ENCODE measurements around the gene LCTL.

Gene LCTL

DNA sequence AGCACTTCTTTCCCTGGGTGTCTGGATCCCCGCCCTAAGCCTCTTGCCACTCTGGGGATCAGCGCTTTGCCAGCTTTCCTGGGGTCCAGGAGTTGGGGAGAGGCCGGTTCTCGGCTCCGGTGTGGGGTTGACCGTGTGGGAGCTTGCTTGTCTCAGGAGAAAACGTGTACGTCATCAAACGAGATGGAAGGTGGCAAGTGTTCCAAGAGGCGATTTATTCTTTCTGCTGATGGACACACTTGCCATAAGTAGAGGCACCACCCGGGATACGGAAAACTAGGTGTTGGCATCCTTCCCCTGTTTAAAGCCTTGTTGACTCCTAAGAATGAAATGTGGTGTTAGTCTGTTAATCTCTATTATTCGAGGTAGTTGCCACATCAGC, 60.4 kb downstream of the LCTL start:
- TF ChIP-seq TEAD4 (IDR thresholded peaks at IDR 0.05) (no peak), CEBPB (IDR thresholded peaks at IDR 0.05) (no peak), CREB1 (IDR thresholded peaks at IDR 0.05; ENCODE audit: low read depth) (no peak), EP300 (IDR thresholded peaks at IDR 0.05; ENCODE audit: borderline replicate concordance) (no peak), ZBTB7A (IDR thresholded peaks at IDR 0.05; ENCODE audit: low read depth) (no peak), TAF1 (IDR thresholded peaks at IDR 0.05; ENCODE audit: low read depth) (no peak), EGR1 (IDR thresholded peaks at IDR 0.05) (no peak), TCF12 (IDR thresholded peaks at IDR 0.05; ENCODE audit: low read depth) (no peak), NFIC (IDR thresholded peaks at IDR 0.05) (no peak)

DNA sequence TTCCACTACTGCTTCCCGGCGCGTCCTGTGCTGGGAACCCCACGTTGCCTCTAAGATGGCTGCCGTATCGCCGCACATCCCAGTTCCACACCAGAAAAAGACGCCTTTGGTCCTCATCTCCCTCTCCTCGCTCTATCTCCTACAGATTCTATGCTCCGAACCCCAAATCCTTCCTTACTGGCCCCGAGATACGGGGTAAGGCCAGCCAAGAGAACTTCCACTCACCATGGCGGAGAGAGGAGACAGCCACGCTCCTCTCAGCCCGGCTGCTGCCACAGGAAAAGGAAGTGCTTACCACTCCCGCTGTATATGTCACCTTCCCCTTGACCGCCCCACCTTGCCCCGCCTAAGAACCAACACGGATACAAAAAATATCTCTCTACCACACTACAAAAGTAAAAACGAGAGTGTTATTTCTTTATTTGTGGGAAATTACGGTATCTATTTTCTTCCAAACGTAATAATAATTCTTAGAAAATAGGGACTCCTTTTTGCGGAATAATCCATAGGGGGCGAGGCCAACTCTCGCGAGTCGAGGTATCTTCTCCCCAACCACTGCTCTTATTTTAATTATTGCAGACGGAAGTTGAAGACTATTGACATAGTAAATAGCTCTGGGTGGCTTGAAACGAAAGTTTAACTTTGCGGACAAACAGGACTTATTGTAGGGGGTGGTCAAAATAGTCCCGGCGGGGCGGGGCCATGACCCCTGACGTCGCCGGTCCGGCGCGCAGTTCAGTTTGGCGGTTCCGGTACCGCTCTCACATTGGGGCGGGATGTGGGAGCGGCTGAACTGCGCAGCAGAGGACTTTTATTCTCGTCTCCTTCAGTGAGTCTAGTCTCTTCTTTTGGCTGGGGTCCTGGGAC, 61.0 kb downstream of the LCTL start, which contains the start of the genes RPL4 and ZWILCH:
Gene RPL4 (minus strand): TSS at position 293 of the 867 bp plus-strand sequence. CDS start 65 bp downstream, at position 228.
Gene ZWILCH (plus strand): TSS at position 764 of the 867 bp plus-strand sequence. CDS start 13 bp downstream, at position 777.
- TF ChIP-seq TAF1 (IDR thresholded peaks at IDR 0.05; ENCODE audit: low read depth) (peak; percentile 95), NFIC (IDR thresholded peaks at IDR 0.05) (0 out of 2 replicates have a peak, but pooled peaks have one; percentile 39), CEBPB (IDR thresholded peaks at IDR 0.05) (no peak), FOXM1 (IDR thresholded peaks at IDR 0.05; ENCODE audit: borderline replicate concordance, low read depth) (peak; percentile 29), TCF12 (IDR thresholded peaks at IDR 0.05; ENCODE audit: low read depth) (peak; percentile 41; the same call in 1 of the 2 replicates), EGR1 (IDR thresholded peaks at IDR 0.05) (0 out of 2 replicates have a peak, but pooled peaks have one; percentile 24), CREB1 (IDR thresholded peaks at IDR 0.05; ENCODE audit: low read depth) (peak; percentile 55), TEAD4 (IDR thresholded peaks at IDR 0.05) (0 out of 2 replicates have a peak, but pooled peaks have one; percentile 24), RAD21 (IDR thresholded peaks at IDR 0.05; ENCODE audit: low read depth) (no peak), YY1 (IDR thresholded peaks at IDR 0.05; ENCODE audit: low read depth) (peak; percentile 91)
- TF ChIP-seq, protein P1, sequence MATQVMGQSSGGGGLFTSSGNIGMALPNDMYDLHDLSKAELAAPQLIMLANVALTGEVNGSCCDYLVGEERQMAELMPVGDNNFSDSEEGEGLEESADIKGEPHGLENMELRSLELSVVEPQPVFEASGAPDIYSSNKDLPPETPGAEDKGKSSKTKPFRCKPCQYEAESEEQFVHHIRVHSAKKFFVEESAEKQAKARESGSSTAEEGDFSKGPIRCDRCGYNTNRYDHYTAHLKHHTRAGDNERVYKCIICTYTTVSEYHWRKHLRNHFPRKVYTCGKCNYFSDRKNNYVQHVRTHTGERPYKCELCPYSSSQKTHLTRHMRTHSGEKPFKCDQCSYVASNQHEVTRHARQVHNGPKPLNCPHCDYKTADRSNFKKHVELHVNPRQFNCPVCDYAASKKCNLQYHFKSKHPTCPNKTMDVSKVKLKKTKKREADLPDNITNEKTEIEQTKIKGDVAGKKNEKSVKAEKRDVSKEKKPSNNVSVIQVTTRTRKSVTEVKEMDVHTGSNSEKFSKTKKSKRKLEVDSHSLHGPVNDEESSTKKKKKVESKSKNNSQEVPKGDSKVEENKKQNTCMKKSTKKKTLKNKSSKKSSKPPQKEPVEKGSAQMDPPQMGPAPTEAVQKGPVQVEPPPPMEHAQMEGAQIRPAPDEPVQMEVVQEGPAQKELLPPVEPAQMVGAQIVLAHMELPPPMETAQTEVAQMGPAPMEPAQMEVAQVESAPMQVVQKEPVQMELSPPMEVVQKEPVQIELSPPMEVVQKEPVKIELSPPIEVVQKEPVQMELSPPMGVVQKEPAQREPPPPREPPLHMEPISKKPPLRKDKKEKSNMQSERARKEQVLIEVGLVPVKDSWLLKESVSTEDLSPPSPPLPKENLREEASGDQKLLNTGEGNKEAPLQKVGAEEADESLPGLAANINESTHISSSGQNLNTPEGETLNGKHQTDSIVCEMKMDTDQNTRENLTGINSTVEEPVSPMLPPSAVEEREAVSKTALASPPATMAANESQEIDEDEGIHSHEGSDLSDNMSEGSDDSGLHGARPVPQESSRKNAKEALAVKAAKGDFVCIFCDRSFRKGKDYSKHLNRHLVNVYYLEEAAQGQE (IDR thresholded peaks at IDR 0.05; ENCODE audit: low read depth): no peak
- TF ChIP-seq, protein P2, sequence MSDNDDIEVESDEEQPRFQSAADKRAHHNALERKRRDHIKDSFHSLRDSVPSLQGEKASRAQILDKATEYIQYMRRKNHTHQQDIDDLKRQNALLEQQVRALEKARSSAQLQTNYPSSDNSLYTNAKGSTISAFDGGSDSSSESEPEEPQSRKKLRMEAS (IDR thresholded peaks at IDR 0.05): peak; percentile 91
- TF ChIP-seq, protein P3, sequence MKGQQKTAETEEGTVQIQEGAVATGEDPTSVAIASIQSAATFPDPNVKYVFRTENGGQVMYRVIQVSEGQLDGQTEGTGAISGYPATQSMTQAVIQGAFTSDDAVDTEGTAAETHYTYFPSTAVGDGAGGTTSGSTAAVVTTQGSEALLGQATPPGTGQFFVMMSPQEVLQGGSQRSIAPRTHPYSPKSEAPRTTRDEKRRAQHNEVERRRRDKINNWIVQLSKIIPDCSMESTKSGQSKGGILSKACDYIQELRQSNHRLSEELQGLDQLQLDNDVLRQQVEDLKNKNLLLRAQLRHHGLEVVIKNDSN (IDR thresholded peaks at IDR 0.05): no peak

DNA sequence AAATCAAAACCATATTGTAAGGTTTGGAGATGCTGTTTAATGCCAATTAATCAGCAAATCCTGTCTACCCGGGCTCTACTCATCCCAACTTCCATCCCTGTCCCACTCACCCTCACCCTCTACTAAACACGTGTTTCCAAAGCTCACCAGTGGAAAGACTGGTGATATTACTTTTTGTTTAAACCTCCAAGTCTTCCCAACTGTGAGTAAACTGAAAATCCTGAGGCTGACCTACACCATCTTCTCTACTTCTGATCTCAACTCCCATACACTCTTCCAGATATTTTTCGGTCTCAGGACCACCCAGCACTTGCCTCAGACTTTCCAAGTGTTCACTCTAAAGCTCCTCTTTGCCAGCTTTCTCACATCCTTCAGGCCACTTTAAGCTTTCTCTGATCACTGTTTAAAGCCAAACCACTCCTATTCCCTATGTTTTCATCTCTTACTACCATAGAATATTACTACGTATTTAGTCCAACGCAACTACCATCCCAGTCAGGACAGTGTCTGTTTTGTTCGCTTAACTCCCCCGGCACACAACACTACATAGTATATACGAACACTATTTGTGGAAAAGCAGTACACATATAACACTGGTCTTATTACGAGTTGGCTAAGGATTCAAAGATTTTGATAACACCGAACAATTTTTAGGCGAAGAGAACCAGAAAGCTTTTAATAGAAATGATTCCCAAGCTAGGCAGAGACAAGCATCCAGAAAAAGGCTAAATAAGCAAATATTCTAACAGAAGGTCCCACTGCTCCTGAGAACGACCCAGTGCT, 61.8 kb downstream of the LCTL start:
- TF ChIP-seq, protein P2 (IDR thresholded peaks at IDR 0.05): no peak
- TF ChIP-seq, protein P1 (IDR thresholded peaks at IDR 0.05; ENCODE audit: low read depth): no peak
- TF ChIP-seq CEBPB (IDR thresholded peaks at IDR 0.05) (no peak), FOXM1 (IDR thresholded peaks at IDR 0.05; ENCODE audit: borderline replicate concordance, low read depth) (no peak), CREB1 (IDR thresholded peaks at IDR 0.05; ENCODE audit: low read depth) (no peak), NFIC (IDR thresholded peaks at IDR 0.05) (no peak), TEAD4 (IDR thresholded peaks at IDR 0.05) (no peak), RAD21 (IDR thresholded peaks at IDR 0.05; ENCODE audit: low read depth) (no peak), TAF1 (IDR thresholded peaks at IDR 0.05; ENCODE audit: low read depth) (no peak), YY1 (IDR thresholded peaks at IDR 0.05; ENCODE audit: low read depth) (no peak), EP300 (IDR thresholded peaks at IDR 0.05; ENCODE audit: borderline replicate concordance) (no peak), ZBTB7A (IDR thresholded peaks at IDR 0.05; ENCODE audit: low read depth) (no peak), TCF12 (IDR thresholded peaks at IDR 0.05; ENCODE audit: low read depth) (no peak), EGR1 (IDR thresholded peaks at IDR 0.05) (no peak)
- TF ChIP-seq, protein P3 (IDR thresholded peaks at IDR 0.05): no peak

DNA sequence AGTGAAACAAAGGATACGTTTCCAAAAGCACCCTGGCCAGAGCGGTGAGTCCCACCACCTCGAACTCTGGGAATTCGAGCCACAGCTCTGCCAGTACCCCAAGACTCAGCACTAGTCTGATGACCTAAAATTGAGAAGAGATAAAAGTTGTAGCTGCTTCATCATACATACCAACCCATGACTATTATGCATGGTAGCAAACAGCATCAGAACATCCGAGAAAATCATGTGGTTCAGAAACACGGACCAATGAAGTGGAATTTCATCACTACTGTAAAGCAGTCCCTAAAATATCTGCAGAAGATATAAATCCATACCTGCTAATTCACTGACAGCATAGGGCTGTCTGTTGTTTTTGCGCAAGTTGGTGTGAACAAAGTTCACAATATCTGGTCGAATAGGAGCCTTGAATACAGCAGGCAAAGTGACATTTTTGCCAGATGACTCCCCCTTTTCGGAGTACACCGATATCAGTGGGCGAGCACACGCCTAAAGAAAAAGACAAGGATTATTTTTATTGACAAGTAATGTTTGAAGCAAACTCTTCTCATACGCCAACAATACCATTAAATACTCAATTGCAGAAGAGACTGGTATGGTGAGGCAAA, 62.7 kb downstream of the LCTL start:
- TF ChIP-seq, protein P2 (IDR thresholded peaks at IDR 0.05): peak; percentile 4; the same call in 1 of the 2 replicates
